Ovary (tissue), 9 donors: Measurements from ENCODE around the gene SHISA7. TPM values are rescaled to one million over a fixed set of nuclear protein-coding genes. Genes with fewer than 3 reads are reported as not detected.
"Not testable (repeated sequence)": the region's sequence is repeated elsewhere in the genome, so short reads cannot be mapped to it uniquely, and the experiment has no call there.

Source experiments
- DNase-seq, 5 donors: peaks; one replicate each; pipeline ENCODE4 v3.0.0-alpha.2; 2019 to 2020
- H3K27ac ChIP-seq, 2 donors: fragments of 200-600 bp; one replicate each; pipeline versions ENCODE4 v1.5.1 to v1.8.0; 2019 to 2022
- H3K27me3 ChIP-seq: fragments of 200-600 bp; one replicate; pipeline ENCODE4 v1.8.0; 2022
- H3K36me3 ChIP-seq: fragments of 200-600 bp; sonication (generic); one replicate; pipeline ENCODE4 v1.5.1; 2019
- H3K4me1 ChIP-seq: one replicate; pipeline ENCODE4 v1.8.1; 2013; ENCODE audit warnings: mild to moderate bottlenecking, moderate library complexity; ENCODE audit not compliant: insufficient read depth
- H3K4me3 ChIP-seq: fragments of 200-600 bp; sonication (generic); one replicate; pipeline ENCODE4 v1.5.1; 2017
- H3K9me3 ChIP-seq, 2 donors: fragments of 200-600 bp in 1 of 2; sonication (generic) in 1 of 2; one replicate each; pipeline versions ENCODE4 v1.5.1 to v1.8.1; 2013 to 2019; ENCODE audit warnings: mild to moderate bottlenecking in 1 of 2, moderate library complexity in 1 of 2
- CTCF ChIP-seq, 3 donors: fragments of 450-650 bp in 2 of 3; fragments of 200-600 bp in 1 of 3; IDR thresholded peaks; one replicate each; pipeline versions ENCODE4 v1.5.1 to v1.8.0; 2016 to 2022; ENCODE audit warnings: antibody characterized with exemption in 3 of 3, mild to moderate bottlenecking in 1 of 3
- EP300 ChIP-seq: sonication (generic); formaldehyde crosslinking; IDR thresholded peaks from one replicate; pipeline ENCODE4 v1.6.1; 2017; ENCODE audit warnings: antibody characterized with exemption
- POLR2A ChIP-seq: fragments of 450-650 bp; IDR thresholded peaks from one replicate; pipeline ENCODE4 v1.6.1; 2017; ENCODE audit warnings: antibody characterized with exemption, mild to moderate bottlenecking, moderate library complexity
- WGBS, 3 donors: extraction: QIAGEN DNeasy Blood & Tissue Kit in 1 of 3; methylation state at CpG; one replicate each; pipeline versions ENCODE4 v1.1.5 to v1.1.7; 2013 to 2017; 5-methylcytosine and 5-hydroxymethylcytosine counted together
- intact Hi-C, 4 donors: fragments of 100-400 bp; cut with DNase I; formaldehyde crosslinking; loops; one replicate each; pipeline versions ENCODE4 v1.11.0 to v1.15.1; 2022 to 2023
- polyA plus RNA-seq, 2 donors: library from polyadenylated mRNA; stranded (reverse); fragments of 200-250 nt in 1 of 2; fragments of 350-450 nt in 1 of 2; fragmentation: Illumina TruSeq in 1 of 2; extraction: RNeasy Lipid Tissue Mini Kit (QIAGEN cat#74804) in 1 of 2; gene quantifications; one replicate each; pipeline ENCODE4 v1.2.3, GENCODE V29; 2013 to 2014
- total RNA-seq, 7 donors: library from RNA; depleted of rRNA in 2 of 7; stranded (reverse); fragments of >200 nt in 2 of 7; fragmentation: NEBNext Ultra II Directional in 3 of 7; extraction: Animal tissue kit (Norgen Biotek cat#: 25700) in 3 of 7; gene quantifications; one replicate each; pipeline versions ENCODE4 v1.1.0 to v1.2.4, GENCODE V29; 2016 to 2023
- donor health status: DM: no; HTN: no; CAD: no; lungs with moderate emphysema.
- donor health status: DM: no; HTN: no; CAD: no.
- donor health status: Bipolar disorder and iron deficiency.
- donor health status: DM: yes; HTN: yes; CAD: no.
- donor health status: DM: no; HTN: no; CAD: no.
- donor health status: DM: yes; HTN: yes; CAD: no.

Gene SHISA7
- total and polyA plus RNA-seq, 9 donors, result not detected

- no peak for TF ChIP-seq POLR2A
- TF ChIP-seq CTCF (IDR thresholded peaks at IDR 0.05), result no peak
- no peak for TF ChIP-seq EP300
- Histone ChIP-seq H3K27ac (no peak overlapping the region), H3K4me3 (no peak overlapping the region), H3K4me1 (peaks cover 7% of the 10 kb centered on the region), H3K27me3 (no peaks in the 10 kb centered on the region), H3K9me3 (no peaks in the 10 kb centered on the region), H3K36me3 (no peaks in the 10 kb centered on the region)
- intact Hi-C loops, result no loop called here
- DNase-seq, result peak in 1 of 5 donors; percentile 47
- WGBS, 3 donors, result 1 to 2% (median 1%) methylated on average over 43 to 57 of the region's 57 CpGs
Measured at GRCh38 chr19:55451965-55452748, 9.1 kb upstream of the SHISA7 start.

GRCh38 chr19:55451163-55451964 is 8.3 kb upstream of the SHISA7 start:
- no peak for DNase-seq
- WGBS, 3 donors, result 1 to 2% (median 1%) methylated on average over 38 to 75 of the region's 80 CpGs
- no peaks in the 10 kb centered on the region for H3K9me3 ChIP-seq
- H3K36me3 ChIP-seq, result no peaks in the 10 kb centered on the region
- no peak overlapping the region for H3K27ac ChIP-seq
- H3K27me3 ChIP-seq, result no peaks in the 10 kb centered on the region
- peaks cover 7% of the 10 kb centered on the region for H3K4me1 ChIP-seq
- intact Hi-C loops, result no loop called here
- no peak overlapping the region for H3K4me3 ChIP-seq
- TF ChIP-seq EP300, result no peak
- TF ChIP-seq POLR2A, result no peak

GRCh38 chr19:55449469-55449868 is 6.4 kb upstream of the SHISA7 start:
- no peak for TF ChIP-seq CTCF (IDR thresholded peaks at IDR 0.05)
- no peak for TF ChIP-seq EP300
- no peak for TF ChIP-seq POLR2A
- intact Hi-C loops, result no loop called here
- no peak for DNase-seq
- WGBS, 3 donors, result 21 to 30% (median 28%) methylated on average over 16 of the region's 16 CpGs
- no peak overlapping the region for H3K4me3 ChIP-seq
- no peaks in the 10 kb centered on the region for H3K27me3 ChIP-seq
- H3K9me3 ChIP-seq, result no peaks in the 10 kb centered on the region
- H3K4me1 ChIP-seq, result peaks cover 7% of the 10 kb centered on the region
- no peak overlapping the region for H3K27ac ChIP-seq
- no peaks in the 10 kb centered on the region for H3K36me3 ChIP-seq

- intact Hi-C loops, H3K4me3 ChIP-seq, H3K27me3 ChIP-seq, DNase-seq, H3K36me3 ChIP-seq, H3K27ac ChIP-seq, H3K4me1 ChIP-seq, H3K9me3 ChIP-seq: not testable (repeated sequence)
- 74 to 82% (median 76%) methylated on average over 5 of the region's 5 CpGs for WGBS, 3 donors
Measured at GRCh38 chr19:55448175-55448490, 5.0 kb upstream of the SHISA7 start.

- no peaks in the 10 kb centered on the region for H3K27me3 ChIP-seq
- TF ChIP-seq EP300, result no peak
- TF ChIP-seq CTCF (IDR thresholded peaks at IDR 0.05), result no peak
- no peak for TF ChIP-seq POLR2A
- H3K36me3 ChIP-seq, result no peaks in the 10 kb centered on the region
- H3K27ac ChIP-seq, result no peak overlapping the region
- peaks cover 6% of the 10 kb centered on the region for H3K4me1 ChIP-seq
- no peak overlapping the region for H3K4me3 ChIP-seq
- WGBS, 3 donors, result 26 to 32% (median 26%) methylated on average over 16 of the region's 16 CpGs
- DNase-seq, result no peak
- H3K9me3 ChIP-seq, result no peaks in the 10 kb centered on the region
- intact Hi-C loops, result no loop called here
Measured at GRCh38 chr19:55447421-55448174, 4.5 kb upstream of the SHISA7 start.
